GM19438 (cell line): Measurements from ENCODE around the gene TSHZ1.

Experiments used
- ATAC-seq: cut with Tn5 transposase; IDR thresholded peaks from one replicate; pipeline ENCODE4 v1.9.1; 2021; ENCODE audit warnings: low read depth; ENCODE audit not compliant: unreplicated experiment

TSHZ1 gene, protein sequence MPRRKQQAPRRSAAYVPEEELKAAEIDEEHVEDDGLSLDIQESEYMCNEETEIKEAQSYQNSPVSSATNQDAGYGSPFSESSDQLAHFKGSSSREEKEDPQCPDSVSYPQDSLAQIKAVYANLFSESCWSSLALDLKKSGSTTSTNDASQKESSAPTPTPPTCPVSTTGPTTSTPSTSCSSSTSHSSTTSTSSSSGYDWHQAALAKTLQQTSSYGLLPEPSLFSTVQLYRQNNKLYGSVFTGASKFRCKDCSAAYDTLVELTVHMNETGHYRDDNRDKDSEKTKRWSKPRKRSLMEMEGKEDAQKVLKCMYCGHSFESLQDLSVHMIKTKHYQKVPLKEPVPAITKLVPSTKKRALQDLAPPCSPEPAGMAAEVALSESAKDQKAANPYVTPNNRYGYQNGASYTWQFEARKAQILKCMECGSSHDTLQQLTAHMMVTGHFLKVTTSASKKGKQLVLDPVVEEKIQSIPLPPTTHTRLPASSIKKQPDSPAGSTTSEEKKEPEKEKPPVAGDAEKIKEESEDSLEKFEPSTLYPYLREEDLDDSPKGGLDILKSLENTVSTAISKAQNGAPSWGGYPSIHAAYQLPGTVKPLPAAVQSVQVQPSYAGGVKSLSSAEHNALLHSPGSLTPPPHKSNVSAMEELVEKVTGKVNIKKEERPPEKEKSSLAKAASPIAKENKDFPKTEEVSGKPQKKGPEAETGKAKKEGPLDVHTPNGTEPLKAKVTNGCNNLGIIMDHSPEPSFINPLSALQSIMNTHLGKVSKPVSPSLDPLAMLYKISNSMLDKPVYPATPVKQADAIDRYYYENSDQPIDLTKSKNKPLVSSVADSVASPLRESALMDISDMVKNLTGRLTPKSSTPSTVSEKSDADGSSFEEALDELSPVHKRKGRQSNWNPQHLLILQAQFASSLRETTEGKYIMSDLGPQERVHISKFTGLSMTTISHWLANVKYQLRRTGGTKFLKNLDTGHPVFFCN (N-terminal part only)

GRCh38 chr18:75210274-75211001 is at the start of gene TSHZ1:
TSS of gene TSHZ1 (plus strand) at chr18:75210797. CDS start at chr18:75211877, 1,080 bp downstream.
- ATAC-seq: peak; percentile 32

GRCh38 chr18:75161256-75162028 is 49.2 kb upstream of the TSHZ1 start:
- peak; percentile 69 for ATAC-seq

GRCh38 chr18:75162467-75162866 is 48.1 kb upstream of the TSHZ1 start:
- no peak for ATAC-seq

- no peak for ATAC-seq
Measured at GRCh38 chr18:75162978-75163377, 47.6 kb upstream of the TSHZ1 start.

DNA sequence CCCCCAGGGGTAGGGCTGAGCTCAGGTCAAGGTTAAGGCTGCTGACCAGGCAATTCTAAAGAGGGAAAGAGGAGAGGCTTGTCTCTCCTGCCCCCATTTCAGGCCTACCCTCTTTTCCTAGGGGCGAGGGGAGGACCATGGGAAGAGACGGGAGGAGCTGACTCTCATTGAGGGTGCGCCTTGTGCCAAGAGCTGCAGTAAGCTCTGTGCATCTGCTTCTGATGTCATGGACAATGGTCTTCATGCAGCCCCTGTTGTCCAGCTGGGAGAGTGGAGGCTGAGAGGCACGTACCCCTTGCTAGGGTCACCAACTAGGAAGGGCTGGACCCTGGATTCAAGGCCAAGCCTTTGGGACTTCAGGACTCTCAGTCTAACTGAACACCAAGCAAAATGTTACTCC is 46.9 kb upstream of the TSHZ1 start:
- ATAC-seq: no peak

DNA sequence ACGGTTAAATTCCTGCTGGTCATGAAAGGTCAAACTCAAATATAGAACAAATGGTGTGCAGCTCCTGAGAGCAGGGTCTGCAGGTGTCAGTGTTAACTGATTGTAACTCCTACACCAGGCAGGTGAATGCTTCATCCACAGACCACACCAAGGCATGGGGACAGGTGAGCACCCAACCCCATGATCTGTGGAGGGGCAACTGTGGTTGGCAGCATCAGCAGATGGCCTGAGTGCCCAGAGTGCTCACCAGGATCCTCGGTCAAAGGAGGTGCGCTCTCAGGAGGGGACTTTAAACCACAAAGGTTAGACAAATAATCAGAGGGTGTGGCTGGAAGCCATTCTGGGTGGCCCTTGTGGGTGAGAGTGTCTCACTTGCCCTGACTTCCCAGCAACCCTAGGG is 46.1 kb upstream of the TSHZ1 start:
- ATAC-seq: no peak

GRCh38 chr18:75165926-75166325 is 44.7 kb upstream of the TSHZ1 start:
- no peak for ATAC-seq

GRCh38 chr18:75167137-75167536 is 43.5 kb upstream of the TSHZ1 start:
- no peak for ATAC-seq

GRCh38 chr18:75167759-75168618 is 42.6 kb upstream of the TSHZ1 start:
- no peak for ATAC-seq

DNA sequence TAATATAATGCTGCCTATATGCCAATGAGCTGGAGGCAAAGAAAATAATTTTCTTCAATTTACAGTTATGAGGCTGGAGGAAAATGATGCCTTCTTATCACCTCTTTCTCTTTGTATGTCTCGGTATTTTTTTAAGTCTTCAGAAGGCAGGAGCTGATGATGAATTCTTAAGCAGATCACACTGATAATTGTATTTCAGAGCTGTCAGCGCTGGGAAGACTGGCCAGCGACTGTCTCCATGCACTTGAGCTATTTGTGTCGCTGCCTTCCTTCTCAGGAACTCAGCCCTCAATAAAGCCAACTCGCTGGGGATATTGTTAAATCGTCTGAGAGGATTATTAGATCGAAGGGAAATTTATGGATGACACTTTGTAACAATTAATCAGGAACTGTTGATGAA is 42.0 kb upstream of the TSHZ1 start:
- no peak for ATAC-seq

GRCh38 chr18:75169411-75169810 is 41.2 kb upstream of the TSHZ1 start:
- no peak for ATAC-seq

DNA sequence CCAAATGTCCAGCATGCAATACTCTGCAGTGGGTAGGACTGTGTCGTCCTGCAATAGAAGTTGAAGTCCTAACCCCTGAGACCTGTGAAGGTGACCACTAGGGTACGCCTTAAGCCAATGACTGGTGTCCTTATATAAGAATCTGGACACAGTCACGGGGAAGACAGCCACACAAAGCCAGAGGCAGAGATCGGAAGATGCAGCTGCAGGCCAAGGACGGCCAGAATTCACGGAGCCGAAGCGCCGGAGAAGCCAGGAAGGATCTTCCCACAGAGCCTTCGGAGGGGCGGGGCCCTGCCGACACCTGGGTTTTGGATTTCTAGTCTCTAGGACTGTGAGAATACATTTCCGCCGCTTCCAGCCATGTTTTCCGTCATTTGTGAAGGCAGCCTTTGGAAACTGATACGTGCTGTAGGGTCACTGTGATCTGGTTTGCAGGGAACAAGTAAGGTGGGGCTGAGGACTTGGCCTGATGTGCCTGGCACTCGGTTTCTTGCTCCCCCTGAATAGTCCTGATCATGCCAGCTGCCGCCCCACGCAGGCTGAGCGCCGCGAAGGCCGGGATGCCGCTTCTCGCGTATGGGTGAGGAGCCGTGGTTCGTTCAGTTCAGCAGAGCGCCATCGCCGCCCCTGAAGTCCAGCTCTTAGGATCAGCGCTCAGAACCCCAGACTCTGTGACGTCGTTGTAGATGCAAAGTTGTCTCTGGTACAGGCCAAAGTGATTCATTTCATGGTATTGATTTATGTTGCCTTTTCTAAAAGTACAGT is 40.4 kb upstream of the TSHZ1 start:
- no peak for ATAC-seq

GRCh38 chr18:75170916-75171315 is 39.7 kb upstream of the TSHZ1 start:
- no peak for ATAC-seq

DNA sequence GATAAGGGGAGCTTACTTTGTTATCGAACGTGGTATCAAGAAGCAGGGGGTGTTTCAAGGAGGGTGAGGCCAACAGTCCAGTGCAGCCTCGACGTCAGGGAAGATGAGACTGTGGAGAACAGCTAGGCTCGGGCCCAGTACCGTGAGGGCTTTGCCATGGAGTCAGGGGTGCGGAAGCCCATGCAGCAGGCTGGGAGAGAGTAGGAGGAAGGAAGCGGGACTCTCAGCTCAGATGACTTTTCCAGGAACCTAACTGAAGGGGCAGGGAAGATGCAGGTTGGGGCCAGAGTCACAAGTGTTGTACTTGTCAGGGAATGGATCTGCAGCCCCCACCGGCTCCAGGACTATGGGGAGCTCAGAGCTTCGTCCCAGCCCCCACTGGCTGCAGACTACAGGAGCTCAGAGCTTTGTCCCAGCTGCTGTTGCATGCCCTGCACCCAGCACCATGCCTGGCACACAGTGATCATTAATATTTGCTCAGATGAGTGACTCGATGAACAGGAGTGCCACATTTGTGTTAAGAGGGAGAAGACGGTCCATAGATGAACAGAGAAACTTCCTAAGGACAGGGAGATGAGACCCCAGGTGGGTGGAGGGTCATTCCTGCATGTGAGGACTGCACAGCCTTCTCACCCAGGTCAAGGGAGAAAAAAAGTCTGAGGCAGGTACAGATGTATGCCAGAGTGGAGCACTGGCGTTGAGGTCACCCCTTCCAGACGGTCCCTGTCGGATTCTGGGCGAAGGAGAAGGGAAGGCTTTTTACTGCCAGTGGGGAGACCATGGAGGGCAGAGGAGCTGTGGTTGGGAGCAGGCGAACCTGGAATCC is 38.1 kb upstream of the TSHZ1 start:
- peak; percentile 12 for ATAC-seq

- peak; percentile 100 for ATAC-seq
Measured at GRCh38 chr18:75173125-75173432, 37.5 kb upstream of the TSHZ1 start.

- no peak for ATAC-seq
Measured at GRCh38 chr18:75173738-75174137, 36.9 kb upstream of the TSHZ1 start.

- ATAC-seq: no peak
Measured at GRCh38 chr18:75176849-75177248, 33.7 kb upstream of the TSHZ1 start.

GRCh38 chr18:75178376-75178775 is 32.2 kb upstream of the TSHZ1 start:
- ATAC-seq: no peak
